HG03558 (cell line): Measurements from ENCODE around the gene RASL11B.

Experiments used
- ATAC-seq: cut with Tn5 transposase; IDR thresholded peaks from one replicate; pipeline ENCODE4 v1.9.1; 2021; ENCODE audit warnings: moderate number of reproducible peaks; ENCODE audit not compliant: unreplicated experiment; ENCODE audit errors: extremely low read depth

RASL11B gene

GRCh38 chr4:52870225-52870624 lies 8.1 kb downstream of the RASL11B start:
- no peak for ATAC-seq

DNA sequence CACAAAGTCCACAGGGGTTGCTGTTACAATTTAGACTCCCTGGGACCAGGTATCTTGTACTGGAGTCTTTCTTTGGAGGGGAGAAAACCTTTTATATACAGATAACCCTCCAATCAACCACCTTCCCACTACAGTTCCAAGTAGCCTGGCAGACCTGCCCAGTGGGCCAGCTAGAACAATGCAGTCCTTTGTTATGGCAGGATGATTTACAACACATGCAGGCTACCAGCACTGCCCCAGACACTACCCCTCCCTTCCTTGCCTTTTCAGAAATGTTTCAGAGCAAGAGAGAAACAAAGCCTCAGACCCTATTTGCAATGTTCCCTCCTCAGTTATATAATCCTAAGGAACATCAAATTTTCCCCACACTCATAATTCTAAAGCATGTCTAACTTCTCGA lies 11.1 kb downstream of the RASL11B start:
- ATAC-seq, result no peak

GRCh38 chr4:52873861-52874343 lies 11.8 kb downstream of the RASL11B start:
- no peak for ATAC-seq

- ATAC-seq, result no peak
Observed at GRCh38 chr4:52874948-52875347, 12.8 kb downstream of the RASL11B start.

DNA sequence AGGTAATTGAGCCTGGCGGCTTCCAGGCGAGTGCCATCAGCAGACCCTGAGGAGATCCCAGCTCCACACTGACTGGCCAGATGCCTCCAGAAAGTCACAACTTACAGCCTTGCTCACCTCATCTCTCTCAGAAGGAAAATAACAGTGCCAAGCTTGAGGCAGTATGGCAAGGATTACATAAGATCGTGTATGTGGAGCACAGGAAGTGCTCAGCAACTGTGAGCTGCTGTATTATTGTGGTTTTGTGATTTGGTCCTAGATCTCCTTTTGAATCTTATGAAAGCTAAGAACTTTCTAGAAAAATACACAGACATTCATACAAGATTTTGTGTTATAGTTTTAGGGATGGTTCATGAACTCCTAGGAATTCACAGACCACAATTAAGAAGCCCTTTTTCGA lies 14.0 kb downstream of the RASL11B start:
- ATAC-seq, result no peak

- ATAC-seq, result no peak
Observed at GRCh38 chr4:52877036-52877435, 14.9 kb downstream of the RASL11B start.

DNA sequence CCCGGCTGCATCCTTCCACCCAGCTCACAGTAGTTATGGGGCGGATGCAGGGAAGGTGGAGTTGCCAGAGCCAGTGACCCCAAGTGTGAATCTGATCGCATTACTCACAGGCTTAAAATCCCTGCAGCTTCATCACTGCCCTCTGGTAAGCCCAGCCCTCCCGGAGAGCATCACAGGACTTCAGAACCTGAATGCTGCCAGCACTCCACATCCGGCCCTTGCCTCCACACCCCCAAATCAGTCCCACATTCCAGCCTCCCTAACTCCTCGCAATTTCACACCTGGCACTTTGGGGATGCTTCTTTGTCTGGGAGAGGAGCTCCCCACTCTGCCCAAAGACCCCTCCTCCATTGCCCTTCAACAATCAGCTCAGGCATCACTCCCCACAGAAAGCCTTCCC lies 15.6 kb downstream of the RASL11B start:
- ATAC-seq, result no peak

DNA sequence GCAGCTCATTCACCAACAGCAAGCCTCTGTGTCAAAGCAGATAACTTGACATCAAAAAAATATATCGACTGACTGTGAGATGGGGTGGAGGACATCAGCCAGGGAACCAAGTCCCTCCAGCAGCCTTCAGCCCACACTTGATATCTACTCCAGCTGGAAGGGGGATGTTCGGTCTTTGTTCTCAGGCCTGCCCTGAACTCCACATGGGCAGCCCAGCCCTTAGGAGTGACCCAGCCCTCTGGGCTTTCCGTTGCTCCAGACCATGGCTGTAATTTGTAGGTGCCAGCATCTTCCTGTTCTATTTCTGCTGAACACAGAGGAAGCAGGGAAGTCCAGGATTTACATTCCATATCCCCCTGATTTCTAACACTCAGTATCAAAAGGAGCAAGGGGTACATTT lies 17.4 kb downstream of the RASL11B start:
- ATAC-seq, result no peak

DNA sequence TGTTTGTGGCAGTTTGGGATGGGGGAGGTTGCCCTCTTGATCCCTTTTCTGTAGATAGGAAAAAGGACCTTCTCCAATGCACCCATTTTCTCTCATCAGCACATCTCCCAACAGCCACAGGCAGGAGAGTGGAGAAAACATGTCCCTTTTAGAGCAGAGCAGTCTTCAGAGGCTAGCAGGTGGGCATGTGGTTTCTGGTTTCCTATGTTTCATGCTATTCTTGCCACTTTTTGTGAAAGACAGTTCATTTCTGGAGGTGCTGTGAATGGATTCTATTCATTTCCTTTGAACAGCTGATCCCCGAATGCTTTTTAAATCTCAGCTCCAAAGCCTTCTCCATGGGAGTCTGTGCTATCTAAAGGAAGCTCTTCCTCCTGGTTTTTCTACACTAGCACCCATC lies 18.9 kb downstream of the RASL11B start:
- no peak for ATAC-seq

DNA sequence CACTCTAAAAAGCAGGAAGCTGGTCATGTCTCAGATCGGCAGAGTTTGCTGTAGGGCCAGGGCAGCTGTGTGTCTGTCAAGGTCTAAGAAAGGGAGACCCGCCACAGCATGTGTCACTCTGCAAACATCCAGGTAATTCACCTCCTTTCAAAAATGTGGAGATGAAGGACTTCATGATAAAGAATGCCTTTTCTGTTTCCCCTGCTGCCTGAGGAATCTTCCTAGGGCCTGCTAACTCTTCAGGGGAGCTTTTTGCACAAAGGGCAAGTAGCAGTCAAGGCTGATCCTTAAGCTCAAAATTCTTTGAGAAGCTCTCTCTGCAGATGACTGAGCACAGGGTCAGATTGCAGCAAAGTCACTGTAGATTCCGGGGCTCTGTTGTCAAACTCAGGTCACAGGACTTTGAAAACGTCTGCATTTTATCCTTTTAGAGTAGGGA lies 21.1 kb downstream of the RASL11B start:
- ATAC-seq, result no peak

- no peak for ATAC-seq
Observed at GRCh38 chr4:52883707-52884669, 21.9 kb downstream of the RASL11B start.

GRCh38 chr4:52884994-52885393 lies 22.9 kb downstream of the RASL11B start:
- ATAC-seq, result no peak

GRCh38 chr4:52889354-52889753 lies 27.2 kb downstream of the RASL11B start:
- no peak for ATAC-seq

- no peak for ATAC-seq
Observed at GRCh38 chr4:52889778-52890520, 27.8 kb downstream of the RASL11B start.

GRCh38 chr4:52890521-52890791 lies 28.3 kb downstream of the RASL11B start:
- no peak for ATAC-seq

DNA sequence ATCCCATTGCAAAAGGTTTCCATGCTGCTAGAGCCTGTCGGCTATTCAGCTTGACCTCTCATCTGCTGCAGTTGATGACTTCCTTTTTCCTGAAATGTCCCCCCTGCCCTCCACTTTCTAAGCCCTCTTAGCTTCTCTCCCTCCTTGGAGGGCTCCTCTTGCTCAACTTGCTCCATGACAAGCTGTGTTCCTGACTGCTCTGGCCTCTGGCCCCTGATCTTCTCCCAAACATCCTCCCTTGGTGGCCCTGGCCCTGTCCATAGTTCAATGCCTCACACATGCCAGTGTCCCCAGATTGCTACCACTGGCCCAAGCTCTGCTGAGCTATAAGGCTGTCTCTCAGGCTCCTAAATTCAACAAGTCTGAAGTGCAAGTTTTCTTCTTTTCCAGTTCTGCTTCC lies 29.6 kb downstream of the RASL11B start:
- no peak for ATAC-seq

- ATAC-seq, result no peak
Observed at GRCh38 chr4:52892880-52893279, 30.8 kb downstream of the RASL11B start.

GRCh38 chr4:52894443-52894842 lies 32.3 kb downstream of the RASL11B start:
- no peak for ATAC-seq

GRCh38 chr4:52903273-52903672 lies 41.2 kb downstream of the RASL11B start:
- no peak for ATAC-seq

DNA sequence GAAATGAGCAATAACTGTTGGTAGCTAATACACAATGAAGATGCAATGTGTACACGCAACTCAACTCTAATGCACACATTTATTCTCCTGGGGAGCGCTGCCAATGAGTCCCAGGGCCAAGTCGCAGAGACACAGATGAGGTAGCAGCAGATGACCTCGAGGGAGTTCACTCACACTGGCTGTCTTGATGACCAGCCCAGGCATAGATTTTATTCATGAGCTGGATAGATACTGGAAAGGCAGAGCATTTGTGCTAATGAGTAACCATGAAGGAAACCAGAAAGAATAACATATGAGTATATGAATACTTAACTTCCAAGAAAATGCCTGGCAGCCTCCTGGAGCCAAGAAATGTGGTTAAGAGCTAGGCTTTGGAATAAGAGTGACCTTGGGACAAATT lies 42.3 kb downstream of the RASL11B start:
- no peak for ATAC-seq

- ATAC-seq, result no peak
Observed at GRCh38 chr4:52907510-52907909, 45.4 kb downstream of the RASL11B start.
